WTC11 (cell line): ENCODE results near the gene UBE2K. TPM values are rescaled to one million over a fixed set of nuclear protein-coding genes. Genes with fewer than 3 reads are reported as not detected.

ENCODE experiments used
- ATAC-seq: fragments of 200-7000 bp; cut with Tn5 transposase; 2 replicates; pipeline ENCODE4 v1.10.0; 2021; ENCODE audit warnings: mild to moderate bottlenecking, moderate library complexity
- CTCF ChIA-PET: fragments of 300-600 bp; sonication (Branson Sonifier 250); formaldehyde crosslinking; loops from one replicate; lab custom pipeline; 2021; ENCODE audit warnings: antibody characterized with exemption; lab: Charles Lee
- POLR2A ChIA-PET: fragments of 350-600 bp; sonication (Branson Sonifier 250); formaldehyde crosslinking; loops from one replicate; lab custom pipeline; 2021; ENCODE audit warnings: antibody characterized with exemption; lab: Charles Lee
- DNase-seq: peaks from one replicate; pipeline ENCODE4 v3.0.0; 2021; ENCODE audit warnings: low spot score
- H3K27ac Mint-ChIP-seq: 2 replicates; pipeline ENCODE4 v1.8.0; 2021; ENCODE audit warnings: mixed read lengths
- H3K27me3 Mint-ChIP-seq: 2 replicates; pipeline ENCODE4 v1.8.0; 2021; ENCODE audit warnings: low read depth, mild to moderate bottlenecking, moderate library complexity, mixed read lengths
- H3K36me3 Mint-ChIP-seq: 2 replicates; pipeline ENCODE4 v1.8.0; 2021; ENCODE audit warnings: mixed read lengths
- H3K4me1 Mint-ChIP-seq: 2 replicates; pipeline ENCODE4 v1.8.0; 2022; ENCODE audit warnings: mixed read lengths
- H3K4me3 Mint-ChIP-seq: 2 replicates; pipeline ENCODE4 v1.8.0; 2021; ENCODE audit warnings: mild to moderate bottlenecking, moderate library complexity, mixed read lengths
- H3K9me3 Mint-ChIP-seq: 2 replicates; pipeline ENCODE4 v1.8.0; 2021; ENCODE audit warnings: mixed read lengths
- ARID4B ChIP-seq: sonication (generic); formaldehyde crosslinking; IDR thresholded peaks from 2 replicates; pipeline ENCODE4 v1.8.0; 2023; ENCODE audit warnings: missing genetic modification reagents, mild to moderate bottlenecking, borderline replicate concordance
- ATF2 ChIP-seq: sonication (generic); formaldehyde crosslinking; IDR thresholded peaks from 2 replicates; pipeline ENCODE4 v1.8.1; 2022; ENCODE audit warnings: low read depth, missing genetic modification reagents, borderline replicate concordance
- E2F4 ChIP-seq: sonication (generic); formaldehyde crosslinking; IDR thresholded peaks from 2 replicates; pipeline ENCODE4 v1.8.1; 2022; ENCODE audit warnings: low read depth, mild to moderate bottlenecking, moderate library complexity, missing genetic modification reagents, borderline replicate concordance
- E2F5 ChIP-seq: sonication (generic); formaldehyde crosslinking; IDR thresholded peaks from 2 replicates; pipeline ENCODE4 v1.8.1; 2022; ENCODE audit warnings: mild to moderate bottlenecking, moderate library complexity, missing genetic modification reagents
- FOXP4 ChIP-seq: sonication (generic); formaldehyde crosslinking; IDR thresholded peaks from 2 replicates; pipeline ENCODE4 v1.8.0; 2022; ENCODE audit warnings: mild to moderate bottlenecking, missing genetic modification reagents
- OVOL2 ChIP-seq: fragments of 250-450 bp; sonication (Bioruptor Pico); IDR thresholded peaks from 2 replicates; pipeline ENCODE4 v1.9.0; 2021; ENCODE audit warnings: mild to moderate bottlenecking, borderline replicate concordance
- TEAD1 ChIP-seq: sonication (generic); formaldehyde crosslinking; IDR thresholded peaks from 2 replicates; pipeline ENCODE4 v1.8.0; 2022; ENCODE audit warnings: mild to moderate bottlenecking, missing genetic modification reagents
- ZNF219 ChIP-seq: sonication (generic); formaldehyde crosslinking; IDR thresholded peaks from 2 replicates; pipeline ENCODE4 v1.8.0; 2023; ENCODE audit warnings: missing genetic modification reagents, mild to moderate bottlenecking, borderline replicate concordance
- total RNA-seq: library from RNA; stranded (reverse); gene quantifications from 3 replicates; pipeline ENCODE4 v1.2.3, GENCODE V29; 2021

UBE2K gene
- total RNA-seq, 1 experiment from 2014 or later = 135 TPM

- 0 out of 2 replicates have a peak, but pooled peaks have one; percentile 41 for TF ChIP-seq FOXP4 (CRISPR knock-in tag)
- TF ChIP-seq E2F5 (CRISPR knock-in tag) = 0 out of 2 replicates have a peak, but pooled peaks have one; percentile 36
Measured at GRCh38 chr4:39698424-39699009, 581 bp downstream of the UBE2K start (continued).

GRCh38 chr4:39699687-39700409 is 1.9 kb downstream of the UBE2K start:
- no peaks in the 10 kb centered on the region for H3K27me3 Mint-ChIP-seq
- peak overlapping the region; percentile 70 for H3K27ac Mint-ChIP-seq

GRCh38 chr4:39700554-39700953 is 2.6 kb downstream of the UBE2K start:
- CTCF ChIA-PET = no interaction called here
- Mint-ChIP-seq H3K27ac (peak overlapping the region; percentile 70), H3K4me3 (peak overlapping the region; percentile 99), H3K27me3 (no peaks in the 10 kb centered on the region)
- TF ChIP-seq ARID4B (CRISPR knock-in tag) (no peak), OVOL2 (CRISPR knock-in tag) (no peak)
- TF ChIP-seq, all 79 proteins: peak for 0
- POLR2A ChIA-PET = interaction anchor here (0.9 kb wide), 1 partner anchor 62 kb away, joined by 3 read pairs; no protein-coding TSS in a partner anchor
- Mint-ChIP-seq H3K36me3 (peaks cover 7% of the 10 kb centered on the region), H3K9me3 (no peaks in the 10 kb centered on the region), H3K4me1 (peaks cover 27% of the 10 kb centered on the region)
- ATAC-seq = no peak
- DNase-seq = no peak

More at GRCh38 chr4:39699687-39700409, 1.9 kb downstream of the UBE2K start:
- H3K36me3 Mint-ChIP-seq = peaks cover 7% of the 10 kb centered on the region
- CTCF ChIA-PET = no interaction called here
- H3K4me1 Mint-ChIP-seq = peaks cover 27% of the 10 kb centered on the region
- no peak for DNase-seq
- ATAC-seq = no peak
- H3K4me3 Mint-ChIP-seq = peak overlapping the region; percentile 99
- no peak for TF ChIP-seq E2F4 (CRISPR knock-in tag)
- no peak for TF ChIP-seq ZNF219 (CRISPR knock-in tag)
- TF ChIP-seq TEAD1 (CRISPR knock-in tag) = no peak
- TF ChIP-seq ATF2 (CRISPR knock-in tag) = no peak
- TF ChIP-seq, all 79 proteins: peak for 0
- POLR2A ChIA-PET = interaction anchor here (0.9 kb wide), 1 partner anchor 62 kb away, joined by 3 read pairs; no protein-coding TSS in a partner anchor
- H3K9me3 Mint-ChIP-seq = no peaks in the 10 kb centered on the region
